BLaER1 (cell line): ENCODE results near the gene ANLN.
"Not testable (repeated sequence)": the region's sequence is repeated elsewhere in the genome, so short reads cannot be mapped to it uniquely, and the experiment has no call there.

ENCODE experiments used
- H3K27ac ChIP-seq: shearing (Covaris generic); formaldehyde crosslinking; 2 replicates; pipeline ENCODE4 v1.8.1; 2022
- H3K27me3 ChIP-seq: shearing (Covaris generic); formaldehyde crosslinking; 2 replicates; pipeline ENCODE4 v1.8.1; 2022
- H3K36me3 ChIP-seq: shearing (Covaris generic); formaldehyde crosslinking; 2 replicates; pipeline ENCODE4 v1.8.1; 2022
- H3K4me1 ChIP-seq: shearing (Covaris generic); formaldehyde crosslinking; 2 replicates; pipeline ENCODE4 v1.8.1; 2022
- H3K4me2 ChIP-seq: shearing (Covaris generic); formaldehyde crosslinking; 2 replicates; pipeline ENCODE4 v1.8.1; 2022
- H3K4me3 ChIP-seq: shearing (Covaris generic); formaldehyde crosslinking; 2 replicates; pipeline ENCODE4 v1.8.1; 2022
- H3K9ac ChIP-seq: shearing (Covaris generic); formaldehyde crosslinking; 2 replicates; pipeline ENCODE4 v1.8.1; 2022
- H3K9me3 ChIP-seq: shearing (Covaris generic); formaldehyde crosslinking; 2 replicates; pipeline ENCODE4 v1.8.1; 2022
- H4K20me1 ChIP-seq: shearing (Covaris generic); formaldehyde crosslinking; 2 replicates; pipeline ENCODE4 v1.8.1; 2022
- Cebpa-rat ChIP-seq: shearing (Covaris generic); IDR thresholded peaks from 2 replicates; pipeline ENCODE4 v1.8.1; 2022

Gene ANLN

DNA sequence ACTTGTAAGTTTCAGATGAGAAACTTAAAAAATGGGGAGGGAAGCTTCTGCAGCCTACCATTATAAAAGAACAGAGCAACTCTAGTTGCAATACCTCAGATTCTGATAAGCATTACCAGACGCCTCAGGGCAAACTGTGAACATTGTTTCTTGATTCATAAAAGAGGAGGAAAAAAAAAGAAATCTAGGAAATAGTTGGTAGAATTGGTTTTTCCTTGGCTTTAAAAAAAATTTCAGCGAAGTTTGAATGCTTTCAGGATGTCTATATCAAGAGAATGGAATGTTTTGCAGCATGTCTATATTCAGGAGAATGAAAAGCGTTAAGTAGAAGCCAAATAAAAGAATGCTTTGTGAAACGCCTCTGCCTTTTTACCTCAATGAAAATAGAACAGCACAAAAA, 17.5 kb upstream of the ANLN start:
- no peak overlapping the region for H3K4me3 ChIP-seq
- TF ChIP-seq Cebpa-rat: no peak
- H3K36me3 ChIP-seq: no peaks in the 10 kb centered on the region
- H3K9ac ChIP-seq: no peak overlapping the region
- H3K27ac ChIP-seq: no peak overlapping the region
- H3K4me1 ChIP-seq: peaks cover 6% of the 10 kb centered on the region
- H3K9me3 ChIP-seq: no peaks in the 10 kb centered on the region
- H3K4me2 ChIP-seq: no peak overlapping the region
- H3K27me3 ChIP-seq: no peaks in the 10 kb centered on the region
- no peaks in the 10 kb centered on the region for H4K20me1 ChIP-seq

DNA sequence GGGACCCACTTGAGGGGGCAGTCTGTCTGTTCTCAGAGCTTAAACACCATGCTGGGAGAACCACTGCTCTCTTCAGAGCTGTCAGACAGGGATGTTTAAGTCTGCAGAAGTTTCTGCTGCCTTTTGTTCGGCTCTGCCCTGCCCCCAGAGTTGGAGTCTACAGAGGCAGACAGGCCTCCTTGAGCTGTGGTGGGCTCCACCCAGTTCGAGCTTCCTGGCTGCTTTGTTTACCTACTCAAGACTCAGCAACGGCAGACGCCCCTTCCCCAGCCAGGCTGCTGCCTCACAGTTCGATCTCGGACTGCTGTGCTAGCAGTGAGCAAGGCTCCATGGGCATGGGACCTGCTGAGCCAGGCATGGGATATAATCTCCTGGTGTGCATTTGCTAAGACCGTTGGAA, 11.1 kb upstream of the ANLN start:
- not testable (repeated sequence) for H3K9ac ChIP-seq, H3K4me1 ChIP-seq, H3K9me3 ChIP-seq, H3K4me2 ChIP-seq, H3K36me3 ChIP-seq, H3K4me3 ChIP-seq, H4K20me1 ChIP-seq, H3K27me3 ChIP-seq, H3K27ac ChIP-seq

DNA sequence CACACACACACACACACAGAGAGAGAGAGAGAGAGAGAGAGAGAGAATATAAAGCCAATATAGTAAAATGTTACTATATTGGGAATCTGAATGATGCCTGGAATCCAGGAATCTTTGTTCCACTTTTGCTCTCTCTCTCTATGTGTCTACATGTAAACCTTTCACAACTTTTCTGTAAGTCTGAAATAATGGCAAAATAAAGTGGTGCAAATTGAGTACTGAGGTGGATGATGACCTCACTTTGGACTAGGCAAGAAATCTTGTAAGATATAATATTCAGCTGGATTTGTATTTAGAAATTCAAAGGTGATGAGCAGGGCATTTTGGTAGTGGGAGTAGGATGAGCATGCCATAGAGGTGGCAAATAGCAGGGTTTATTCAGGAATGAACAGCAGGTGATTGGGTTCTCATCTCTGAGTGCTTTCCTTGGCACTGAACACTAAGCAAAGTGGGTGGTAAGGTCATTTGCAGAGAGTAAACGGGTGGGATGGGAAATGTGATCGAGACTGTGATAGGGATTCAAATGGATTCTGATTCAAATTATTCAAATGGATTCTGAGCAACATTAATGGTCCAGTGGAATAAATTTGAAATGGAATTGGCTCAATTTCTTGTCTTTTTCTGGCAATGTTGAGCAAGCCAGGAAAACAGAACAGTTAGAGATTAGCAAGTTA, 9.7 kb upstream of the ANLN start:
- Histone ChIP-seq H3K9me3 (no peaks in the 10 kb centered on the region), H3K27me3 (no peaks in the 10 kb centered on the region), H3K9ac (no peak overlapping the region), H3K4me2 (no peak overlapping the region), H3K36me3 (no peaks in the 10 kb centered on the region), H4K20me1 (no peaks in the 10 kb centered on the region), H3K4me3 (no peak overlapping the region), H3K4me1 (no peaks in the 10 kb centered on the region), H3K27ac (no peak overlapping the region)
- no peak for TF ChIP-seq Cebpa-rat

DNA sequence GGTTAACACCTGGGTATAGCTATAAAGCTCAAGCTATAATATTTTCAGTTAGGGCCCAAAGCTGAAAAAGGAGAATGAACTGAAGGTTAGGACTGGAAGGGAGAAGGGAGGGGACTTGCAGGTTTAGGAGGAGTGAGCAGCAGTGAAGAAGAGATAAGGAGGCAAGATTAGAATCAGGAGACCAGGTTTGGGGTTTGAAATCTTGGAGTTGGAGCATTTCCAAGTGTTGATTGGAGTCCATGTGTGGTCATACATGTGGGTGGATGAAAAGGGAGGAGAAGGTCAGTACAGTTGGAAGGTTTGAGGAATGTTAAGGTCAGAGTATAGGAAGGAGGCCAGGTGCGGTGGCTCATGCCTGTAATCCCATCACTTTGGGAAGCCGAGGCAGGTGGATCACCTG, 8.6 kb upstream of the ANLN start:
- Histone ChIP-seq H3K4me2 (no peak overlapping the region), H3K27me3 (no peaks in the 10 kb centered on the region), H3K4me1 (no peaks in the 10 kb centered on the region), H3K36me3 (no peaks in the 10 kb centered on the region), H4K20me1 (no peaks in the 10 kb centered on the region), H3K9ac (no peak overlapping the region), H3K4me3 (no peak overlapping the region), H3K9me3 (no peaks in the 10 kb centered on the region), H3K27ac (no peak overlapping the region)
- TF ChIP-seq Cebpa-rat: no peak

DNA sequence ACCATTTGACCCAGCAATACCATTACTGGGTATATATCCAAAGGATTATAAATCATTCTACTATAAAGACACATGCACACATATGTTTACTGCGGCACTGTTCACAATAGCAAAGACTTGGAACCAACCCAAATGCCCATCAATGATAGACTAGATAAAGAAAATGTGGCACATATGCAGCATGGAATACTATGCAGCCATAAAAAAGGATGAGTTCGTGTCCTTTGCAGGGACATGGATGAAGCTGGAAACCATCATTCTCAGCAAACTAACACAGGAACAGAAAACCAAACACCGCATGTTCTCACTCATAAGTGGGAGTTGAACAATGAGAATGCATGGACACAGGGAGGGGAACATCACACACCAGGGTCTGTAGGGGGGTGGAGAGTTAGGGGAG, 6.4 kb upstream of the ANLN start:
- not testable (repeated sequence) for H3K9me3 ChIP-seq, H3K4me3 ChIP-seq, H4K20me1 ChIP-seq, H3K4me1 ChIP-seq, H3K4me2 ChIP-seq, H3K27ac ChIP-seq, H3K27me3 ChIP-seq, H3K36me3 ChIP-seq, H3K9ac ChIP-seq

DNA sequence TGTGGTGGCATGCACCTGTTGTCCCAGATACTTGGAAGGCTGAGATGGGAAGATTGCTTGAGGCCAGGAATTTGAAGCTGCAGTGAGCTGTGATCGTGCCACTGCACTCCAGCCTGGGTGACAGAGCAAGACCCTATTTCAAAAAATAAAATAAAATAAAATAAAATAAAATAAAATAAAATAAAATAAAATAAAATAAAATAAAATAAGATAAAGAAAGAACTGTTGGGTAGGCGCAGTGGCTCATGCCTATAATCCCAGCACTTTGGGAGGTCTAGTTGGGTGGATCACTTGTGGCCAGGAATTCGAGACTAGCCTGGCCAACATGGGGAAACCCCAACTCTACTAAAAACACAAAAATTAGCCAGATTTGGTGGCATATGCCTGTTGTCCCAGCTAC, 4.0 kb upstream of the ANLN start:
- H3K4me1 ChIP-seq: not testable (repeated sequence)

DNA sequence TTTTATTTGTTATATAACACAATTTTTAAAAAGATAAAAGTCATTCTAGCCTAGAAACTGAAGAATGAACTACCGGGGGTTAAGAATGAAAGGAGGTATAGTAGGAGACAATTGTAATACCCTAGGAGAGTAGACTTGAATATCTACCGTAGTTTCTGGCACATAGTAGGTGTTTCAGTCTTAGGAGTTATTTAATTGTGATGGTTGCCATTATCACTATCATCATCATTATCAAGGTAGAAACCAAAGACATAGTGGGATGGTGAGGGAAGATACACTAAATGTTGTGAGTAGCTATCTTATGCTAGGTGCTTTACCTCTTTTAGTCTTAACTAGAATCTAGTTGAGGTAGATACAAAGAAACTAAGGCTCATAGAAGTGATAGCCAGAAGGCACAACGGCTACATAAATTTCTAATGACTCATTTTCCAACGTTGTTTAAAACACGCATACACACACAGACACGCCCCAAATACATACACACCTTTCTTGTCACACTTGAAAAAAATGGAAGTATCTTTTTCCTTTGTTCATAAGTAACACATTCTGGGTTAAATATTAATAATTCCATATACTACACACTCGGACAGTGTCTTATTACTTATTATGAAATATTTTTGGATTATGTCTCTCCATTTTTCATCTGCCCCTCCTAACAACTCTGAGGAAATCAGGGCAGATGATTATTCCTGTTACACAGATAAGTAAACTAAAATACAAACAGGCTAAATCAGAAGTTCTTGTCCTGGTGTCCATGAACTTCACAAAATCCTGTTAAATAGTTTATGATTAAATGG, 2.0 kb upstream of the ANLN start:
- Histone ChIP-seq H3K9ac (no peak overlapping the region), H3K27me3 (no peaks in the 10 kb centered on the region), H3K4me3 (no peak overlapping the region), H3K4me1 (peaks cover 19% of the 10 kb centered on the region), H3K9me3 (no peaks in the 10 kb centered on the region), H4K20me1 (no peaks in the 10 kb centered on the region; the same call in 1 of the 2 replicates), H3K27ac (no peak overlapping the region), H3K36me3 (no peaks in the 10 kb centered on the region), H3K4me2 (no peak overlapping the region)
- no peak for TF ChIP-seq Cebpa-rat

More for the DNA sequence above, 4.0 kb upstream of the ANLN start:
- not testable (repeated sequence) for H3K9me3 ChIP-seq, H3K27ac ChIP-seq, H3K4me2 ChIP-seq, H3K4me3 ChIP-seq, H3K36me3 ChIP-seq, H3K27me3 ChIP-seq, H4K20me1 ChIP-seq, H3K9ac ChIP-seq

DNA sequence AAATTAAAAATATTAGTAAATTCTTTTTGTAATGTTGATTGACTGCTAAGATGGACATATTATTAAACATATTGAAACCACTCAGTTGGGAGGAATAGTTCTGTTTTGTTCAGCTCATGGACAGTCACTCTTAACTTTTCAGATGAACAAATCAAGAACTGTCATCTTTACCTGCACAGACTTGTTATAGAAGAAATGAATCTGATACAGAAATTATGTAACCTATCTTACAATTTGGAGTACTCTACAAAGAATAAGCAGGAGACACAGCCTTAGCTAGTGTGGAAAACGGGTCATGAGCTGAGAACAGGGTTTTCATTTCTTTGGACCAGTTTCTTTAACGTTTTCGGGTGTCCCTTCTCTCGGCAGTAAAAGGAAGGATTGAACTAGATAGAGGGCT, 1.2 kb upstream of the ANLN start:
- TF ChIP-seq Cebpa-rat: no peak
- Histone ChIP-seq H4K20me1 (no peaks in the 10 kb centered on the region; the same call in 1 of the 2 replicates), H3K4me1 (peaks cover 27% of the 10 kb centered on the region), H3K9ac (no peak overlapping the region), H3K27ac (no peak overlapping the region), H3K4me3 (no peak overlapping the region), H3K9me3 (no peaks in the 10 kb centered on the region), H3K4me2 (no peak overlapping the region), H3K36me3 (no peaks in the 10 kb centered on the region), H3K27me3 (no peaks in the 10 kb centered on the region)

DNA sequence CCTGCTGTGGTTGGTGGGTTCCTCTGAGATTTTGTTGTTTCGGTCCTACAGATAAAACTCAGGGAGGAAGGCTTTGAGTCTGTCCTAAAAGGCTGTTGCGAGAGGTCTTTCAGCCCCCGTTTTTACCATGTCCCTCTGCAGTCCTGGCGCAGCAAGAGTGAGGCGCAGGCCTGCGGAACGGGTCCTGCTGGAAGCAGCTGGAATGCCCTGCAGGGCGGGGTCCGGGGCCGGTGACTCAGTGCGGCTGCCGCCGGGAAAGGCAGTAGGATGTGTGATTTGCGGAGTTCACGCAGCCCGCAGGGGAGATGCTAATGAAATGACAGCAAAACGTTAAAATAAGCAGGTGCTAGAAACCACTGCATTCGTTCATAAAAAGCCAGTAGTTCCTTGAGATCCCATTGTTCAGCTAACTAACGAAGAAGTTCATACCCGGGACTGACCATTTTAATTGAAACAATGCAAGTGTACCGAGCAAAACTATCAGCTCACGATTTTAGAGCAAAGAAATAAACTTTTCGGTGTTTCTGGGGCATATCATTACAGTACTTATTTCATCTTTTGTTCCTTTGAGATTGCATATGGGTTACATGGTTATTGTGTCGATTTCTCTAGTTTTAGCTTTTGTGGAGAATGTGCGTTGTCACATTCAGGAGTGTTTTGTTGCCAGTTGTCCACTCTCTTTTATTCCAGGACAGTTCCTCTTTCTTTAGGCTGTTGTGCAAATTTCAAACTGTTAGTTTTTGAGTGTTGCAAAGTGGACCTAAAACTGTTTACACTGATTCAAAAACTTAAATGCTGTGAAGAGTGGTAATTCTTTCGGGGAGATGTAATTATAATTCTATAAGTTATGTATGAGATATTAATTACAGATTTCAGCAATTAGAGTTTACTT, 783 bp downstream of the ANLN start:
- peaks cover 36% of the 10 kb centered on the region for H3K4me1 ChIP-seq
- peak overlapping the region; percentile 75 for H3K27ac ChIP-seq
- H3K9ac ChIP-seq: peak overlapping the region; percentile 83
- H3K4me3 ChIP-seq: peak overlapping the region; percentile 85
- TF ChIP-seq Cebpa-rat: no peak
- H3K27me3 ChIP-seq: no peaks in the 10 kb centered on the region
- peaks cover 6% of the 10 kb centered on the region; the same call in 1 of the 2 replicates for H3K9me3 ChIP-seq
- peaks cover 5% of the 10 kb centered on the region; the same call in 1 of the 2 replicates for H3K36me3 ChIP-seq
- H4K20me1 ChIP-seq: no peaks in the 10 kb centered on the region; the same call in 1 of the 2 replicates
- peak overlapping the region; percentile 83 for H3K4me2 ChIP-seq
